Left lung (tissue), 14 donors: Measurements from ENCODE around the gene ZSWIM8. TPM values are rescaled to one million over a fixed set of nuclear protein-coding genes. Genes with fewer than 3 reads are reported as not detected.
A peak's percentile ranks its signal among the peaks of the same experiment; 100 is the strongest.
"Not testable (repeated sequence)": the region's sequence is repeated elsewhere in the genome, so short reads cannot be mapped to it uniquely, and the experiment has no call there.

Experiments
- ATAC-seq: fragments of 200-7000 bp; cut with Tn5 transposase; one replicate; pipeline ENCODE4 v1.9.1; 2020; ENCODE audit warnings: moderate library complexity
- DNase-seq, 4 donors: peaks; one replicate each; pipeline ENCODE4 v3.0.0-alpha.2; 2013 to 2020
- H3K27ac ChIP-seq, 2 donors: fragments of 200-600 bp; sonication (generic) in 1 of 2; one replicate each; pipeline versions ENCODE4 v1.5.0 to v1.8.0; 2020 to 2021
- H3K27me3 ChIP-seq, 2 donors: fragments of 200-600 bp; sonication (generic) in 1 of 2; one replicate each; pipeline versions ENCODE4 v1.5.0 to v1.8.0; 2020 to 2021
- H3K36me3 ChIP-seq, 2 donors: fragments of 200-600 bp; sonication (generic) in 1 of 2; one replicate each; pipeline versions ENCODE4 v1.5.0 to v1.8.0; 2020 to 2021
- H3K4me1 ChIP-seq, 2 donors: fragments of 200-600 bp; one replicate each; pipeline ENCODE4 v1.8.0; 2021
- H3K4me3 ChIP-seq, 2 donors: fragments of 200-600 bp; sonication (generic) in 1 of 2; one replicate each; pipeline versions ENCODE4 v1.5.0 to v1.8.0; 2020 to 2021; ENCODE audit warnings: mild to moderate bottlenecking in 1 of 2
- H3K9me3 ChIP-seq, 2 donors: fragments of 200-600 bp; sonication (generic) in 1 of 2; one replicate each; pipeline versions ENCODE4 v1.5.0 to v1.8.0; 2020 to 2021
- CTCF ChIP-seq, 2 donors: fragments of 200-600 bp; sonication (generic) in 1 of 2; IDR thresholded peaks; one replicate each; pipeline versions ENCODE4 v1.5.0 to v1.8.0; 2021; ENCODE audit warnings: antibody characterized with exemption in 2 of 2
- intact Hi-C, 2 donors: fragments of 100-400 bp; cut with DNase I; formaldehyde crosslinking; loops; one replicate each; pipeline versions ENCODE4 v1.11.2 to v1.14.2; 2022
- long read RNA-seq, 12 donors: library from polyadenylated mRNA in 2 of 12; unstranded in 2 of 12; transcript quantifications; one replicate each; pipeline ENCODE4 v2.0.0 and lab custom pipeline, GENCODE V29; 2019 to 2026
- polyA plus RNA-seq, 6 donors: library from polyadenylated mRNA; unstranded; fragments of 120-200 nt; gene quantifications; one replicate each; pipeline ENCODE4 v1.2.1, GENCODE V29; 2013; ENCODE audit not compliant: insufficient read length in 6 of 6
- total RNA-seq, 2 donors: library from RNA; stranded (reverse); fragmentation: NEBNext Ultra II Directional; extraction: Animal tissue kit (Norgen Biotek cat#: 25700); gene quantifications; one replicate each; pipeline ENCODE4 v1.2.1, GENCODE V29; 2021
- donor health status: DM: no; HTN: yes; CAD: no.
- donor health status: DM: no; HTN: no; CAD: no.

Gene ZSWIM8
- total RNA-seq (100 to 1,000 TPM; 103 to 112 TPM), polyA plus RNA-seq (100 to 1,000 TPM in 1 of 6 donors, 10 to 100 TPM in 5; 85.2 to 119 (median 91.9) TPM)
- long read RNA-seq, donor 1, full-length matches to known transcripts, result 17 of 37 reads
- long read RNA-seq, donor 1, partial matches to known transcripts, result 20 of 37 reads
- long read RNA-seq, donor 1, other reads (novel, unspliced or antisense), result 0 of 37 reads
- long read RNA-seq, donor 2, transcript ZSWIM8-209 (2 exons, 466 nt), result major isoform, 9 of 32 reads
- long read RNA-seq, donor 2, partial matches to known transcripts, result 17 of 32 reads
- long read RNA-seq, donor 2, other reads (novel, unspliced or antisense), result 5 of 32 reads
- long read RNA-seq, donor 3, full-length matches to known transcripts, result 11 of 11 reads
- long read RNA-seq, donor 3, partial matches to known transcripts, result 0 of 11 reads
- long read RNA-seq, donor 3, other reads (novel, unspliced or antisense), result 0 of 11 reads
- long read RNA-seq, donor 4, partial matches to known transcripts, result 3 of 3 reads
- long read RNA-seq, donor 4, other reads (novel, unspliced or antisense), result 0 of 3 reads
- long read RNA-seq, donor 5, full-length matches to known transcripts, result 19 of 29 reads
- long read RNA-seq, donor 5, partial matches to known transcripts, result 10 of 29 reads
- long read RNA-seq, donor 5, other reads (novel, unspliced or antisense), result 0 of 29 reads
- long read RNA-seq, donor 6, partial matches to known transcripts, result 0 of 5 reads
- long read RNA-seq, donor 6, other reads (novel, unspliced or antisense), result 0 of 5 reads
- long read RNA-seq, donor 7, partial matches to known transcripts, result 0 of 4 reads
- long read RNA-seq, donor 7, other reads (novel, unspliced or antisense), result 0 of 4 reads
- long read RNA-seq, donor 8, full-length matches to known transcripts, result 18 of 47 reads
- long read RNA-seq, donor 8, partial matches to known transcripts, result 29 of 47 reads
- long read RNA-seq, donor 8, other reads (novel, unspliced or antisense), result 0 of 47 reads
- long read RNA-seq, donor 9, result 0 reads
- long read RNA-seq, donor 10, partial matches to known transcripts, result 4 of 5 reads
- long read RNA-seq, donor 10, other reads (novel, unspliced or antisense), result 1 of 5 reads
- long read RNA-seq, donor 11, transcript ZSWIM8-209 (2 exons, 466 nt), result major isoform, 6 of 19 reads
- long read RNA-seq, donor 11, partial matches to known transcripts, result 9 of 19 reads
- long read RNA-seq, donor 11, other reads (novel, unspliced or antisense), result 0 of 19 reads
- long read RNA-seq, donor 12, partial matches to known transcripts, result 7 of 14 reads
- long read RNA-seq, donor 12, other reads (novel, unspliced or antisense), result 0 of 14 reads

- ATAC-seq (peak; percentile 90), DNase-seq (peak; percentile 89 to 95 (median 94))
- Histone ChIP-seq H3K36me3 (peaks cover 0 to 17% of the 10 kb centered on the region in 2 donors), H3K27me3 (no peaks in the 10 kb centered on the region), H3K4me3 (peak within 1 kb of the TSS; percentile 77 to 94), H3K9me3 (no peaks in the 10 kb centered on the region), H3K27ac (peak within 1 kb of the TSS; percentile 87 to 94), H3K4me1 (peaks cover 27 to 66% of the 10 kb centered on the region in 2 donors)
- intact Hi-C loops, result no loop called here
- no peak for TF ChIP-seq CTCF (IDR thresholded peaks at IDR 0.05)
Observed at GRCh38 chr10:73785211-73785720, at the start of gene ZSWIM8. ZSWIM8 (plus strand) TSS chr10:73785606; CDS start chr10:73785879, 273 bp downstream.

- ATAC-seq, result not testable (repeated sequence)
Observed at GRCh38 chr10:73740501-73741254, 44.7 kb upstream of the ZSWIM8 start.

GRCh38 chr10:73742454-73742734, 43.0 kb upstream of the ZSWIM8 start:
- no peak for DNase-seq
- Histone ChIP-seq H3K4me1 (peaks cover 29 to 40% of the 10 kb centered on the region in 2 donors), H3K36me3 (peaks cover 0 to 20% of the 10 kb centered on the region in 2 donors), H3K9me3 (no peaks in the 10 kb centered on the region), H3K27ac (peak overlapping the region in 1 of 2 donors; percentile 24), H3K4me3 (no peak overlapping the region), H3K27me3 (no peaks in the 10 kb centered on the region)
- intact Hi-C loops, result no loop called here
- TF ChIP-seq CTCF (IDR thresholded peaks at IDR 0.05), result no peak
- ATAC-seq, result no peak

More at GRCh38 chr10:73740501-73741254, 44.7 kb upstream of the ZSWIM8 start:
- H3K9me3 ChIP-seq, H3K4me3 ChIP-seq, H3K27me3 ChIP-seq, intact Hi-C loops, DNase-seq, H3K27ac ChIP-seq: not testable (repeated sequence)
- H3K36me3 ChIP-seq, result peaks cover 0 to 14% of the 10 kb centered on the region in 2 donors
- peaks cover 21 to 23% of the 10 kb centered on the region in 2 donors for H3K4me1 ChIP-seq

GRCh38 chr10:73743327-73743904, 42.0 kb upstream of the ZSWIM8 start:
- Histone ChIP-seq H3K4me3 (peak overlapping the region; percentile 85 to 95), H3K36me3 (peaks cover 0 to 24% of the 10 kb centered on the region in 2 donors), H3K27me3 (no peaks in the 10 kb centered on the region), H3K4me1 (peaks cover 30 to 45% of the 10 kb centered on the region in 2 donors), H3K9me3 (no peaks in the 10 kb centered on the region), H3K27ac (peak overlapping the region; percentile 90 to 94)
- intact Hi-C loops, result no loop called here
- DNase-seq (no peak), ATAC-seq (peak; percentile 1)
- no peak for TF ChIP-seq CTCF (IDR thresholded peaks at IDR 0.05)
